ENCODE data around the gene HES4. TPM values are rescaled to one million over a fixed set of nuclear protein-coding genes. Genes with fewer than 3 reads are reported as not detected.

The HES4 gene
- polyA plus RNA-seq, 1 donor (not counting 4 experiments of a cell fraction or from before 2014, with no cell fraction given), result 3.0 TPM

GRCh38 chr1:963301-963651 lies 36.6 kb downstream of the HES4 start:
- Histone ChIP-seq H3K79me2 (ENCODE audit: control insufficient read depth, insufficient read depth, low read length) (peaks cover 8% of the 10 kb centered on the region), H3K9ac (ENCODE audit: control insufficient read depth, extremely low read depth, insufficient read depth, low read length) (no peak overlapping the region), H3K4me1 (ENCODE audit: control insufficient read depth, extremely low read depth, insufficient read depth, low read length) (peaks cover 17% of the 10 kb centered on the region), H3K27ac (ENCODE audit: control insufficient read depth, insufficient read depth, low read length) (no peak overlapping the region), H3K9me1 (ENCODE audit: control insufficient read depth, extremely low read depth, insufficient read depth, low read length) (no peaks in the 10 kb centered on the region), H2AFZ (ENCODE audit: control insufficient read depth, low read length) (no peak overlapping the region), H3K36me3 (ENCODE audit: control insufficient read depth in 2 of 2, extremely low read depth in 1 of 2, insufficient read depth in 2 of 2, low read length in 2 of 2) (peaks cover 0 to 5% of the 10 kb centered on the region in 2 experiments), H3K4me2 (ENCODE audit: control insufficient read depth, extremely low read depth, insufficient read depth, low read depth, low read length) (no peak overlapping the region), H3K4me3 (ENCODE audit: control insufficient read depth in 2 of 3, extremely low read depth in 1 of 3, insufficient read depth in 2 of 3, low read depth in 1 of 3, low read length in 3 of 3) (no peak overlapping the region), H4K20me1 (ENCODE audit: control insufficient read depth, extremely low read depth, insufficient read depth, low read length) (no peaks in the 10 kb centered on the region), H3K9me3 (ENCODE audit: control insufficient read depth, low read depth, low read length) (no peaks in the 10 kb centered on the region), H3K27me3 (ENCODE audit: control insufficient read depth, extremely low read depth, insufficient read depth, low read length) (peaks cover 5% of the 10 kb centered on the region)
- dilution Hi-C loops (cut with MboI; ENCODE audit: extremely low pct_ligation_motif_present, low sequenced_read_pairs), result no loop called here
- DNase-seq (ENCODE audit: low read depth, low spot score), result no peak
- no peak for TF ChIP-seq EZH2 (IDR thresholded peaks at IDR 0.05; ENCODE audit: low read length)
- TF ChIP-seq, protein P1, sequence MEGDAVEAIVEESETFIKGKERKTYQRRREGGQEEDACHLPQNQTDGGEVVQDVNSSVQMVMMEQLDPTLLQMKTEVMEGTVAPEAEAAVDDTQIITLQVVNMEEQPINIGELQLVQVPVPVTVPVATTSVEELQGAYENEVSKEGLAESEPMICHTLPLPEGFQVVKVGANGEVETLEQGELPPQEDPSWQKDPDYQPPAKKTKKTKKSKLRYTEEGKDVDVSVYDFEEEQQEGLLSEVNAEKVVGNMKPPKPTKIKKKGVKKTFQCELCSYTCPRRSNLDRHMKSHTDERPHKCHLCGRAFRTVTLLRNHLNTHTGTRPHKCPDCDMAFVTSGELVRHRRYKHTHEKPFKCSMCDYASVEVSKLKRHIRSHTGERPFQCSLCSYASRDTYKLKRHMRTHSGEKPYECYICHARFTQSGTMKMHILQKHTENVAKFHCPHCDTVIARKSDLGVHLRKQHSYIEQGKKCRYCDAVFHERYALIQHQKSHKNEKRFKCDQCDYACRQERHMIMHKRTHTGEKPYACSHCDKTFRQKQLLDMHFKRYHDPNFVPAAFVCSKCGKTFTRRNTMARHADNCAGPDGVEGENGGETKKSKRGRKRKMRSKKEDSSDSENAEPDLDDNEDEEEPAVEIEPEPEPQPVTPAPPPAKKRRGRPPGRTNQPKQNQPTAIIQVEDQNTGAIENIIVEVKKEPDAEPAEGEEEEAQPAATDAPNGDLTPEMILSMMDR (optimal IDR thresholded peaks at IDR 0.05 in 1 of 3, IDR thresholded peaks at IDR 0.05 in 1 of 3, conservative IDR thresholded peaks at IDR 0.05 in 1 of 3; ENCODE audit: extremely low read depth in 1 of 3, insufficient read depth in 2 of 3, low read length in 3 of 3), result no peak
- no peak for FAIRE-seq

DNA sequence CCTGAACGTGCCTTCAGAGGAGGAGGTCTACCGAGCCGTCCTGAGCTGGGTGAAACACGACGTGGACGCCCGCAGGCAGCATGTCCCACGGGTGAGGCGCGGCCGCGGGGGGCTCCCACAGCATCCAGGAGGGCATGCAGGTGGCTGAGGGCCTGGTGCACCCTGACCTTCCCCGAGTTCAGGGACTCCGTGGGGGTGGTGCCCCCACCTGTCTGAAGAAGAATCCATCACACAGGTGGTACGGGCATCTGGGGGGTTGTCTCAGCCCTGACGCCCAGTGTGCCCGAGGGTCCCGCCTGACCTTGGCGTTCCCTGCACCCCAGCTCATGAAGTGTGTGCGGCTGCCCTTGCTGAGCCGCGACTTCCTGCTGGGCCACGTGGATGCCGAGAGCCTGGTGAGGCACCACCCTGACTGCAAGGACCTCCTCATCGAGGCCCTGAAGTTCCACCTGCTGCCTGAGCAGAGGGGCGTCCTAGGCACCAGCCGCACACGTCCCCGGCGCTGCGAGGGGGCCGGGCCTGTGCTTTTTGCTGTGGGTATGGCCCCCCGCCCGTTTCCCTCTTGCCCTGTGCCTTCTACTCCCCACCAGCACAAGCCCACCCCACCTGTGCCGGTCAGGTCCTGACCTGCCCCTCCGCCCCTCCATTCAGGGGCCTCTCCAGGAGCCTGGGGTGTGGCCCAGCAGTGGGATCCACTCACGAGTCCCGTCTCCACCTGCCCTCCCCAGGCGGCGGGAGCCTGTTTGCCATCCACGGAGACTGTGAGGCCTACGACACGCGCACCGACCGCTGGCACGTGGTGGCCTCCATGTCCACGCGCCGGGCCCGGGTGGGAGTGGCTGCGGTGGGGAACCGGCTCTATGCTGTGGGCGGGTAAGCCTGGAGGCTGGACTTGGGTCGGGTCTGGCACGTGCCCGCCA lies 37.3 kb downstream of the HES4 start:
- TF ChIP-seq, protein P1 (optimal IDR thresholded peaks at IDR 0.05 in 1 of 3, IDR thresholded peaks at IDR 0.05 in 1 of 3, conservative IDR thresholded peaks at IDR 0.05 in 1 of 3; ENCODE audit: extremely low read depth in 1 of 3, insufficient read depth in 2 of 3, low read length in 3 of 3), result no peak
- TF ChIP-seq EZH2 (IDR thresholded peaks at IDR 0.05; ENCODE audit: low read length), result no peak
- Histone ChIP-seq H3K27ac (ENCODE audit: control insufficient read depth, insufficient read depth, low read length) (no peak overlapping the region), H3K27me3 (ENCODE audit: control insufficient read depth, extremely low read depth, insufficient read depth, low read length) (peaks cover 5% of the 10 kb centered on the region), H3K4me2 (ENCODE audit: control insufficient read depth, extremely low read depth, insufficient read depth, low read depth, low read length) (no peak overlapping the region), H3K9me1 (ENCODE audit: control insufficient read depth, extremely low read depth, insufficient read depth, low read length) (no peaks in the 10 kb centered on the region), H3K4me1 (ENCODE audit: control insufficient read depth, extremely low read depth, insufficient read depth, low read length) (peaks cover 19% of the 10 kb centered on the region), H2AFZ (ENCODE audit: control insufficient read depth, low read length) (no peak overlapping the region), H3K36me3 (ENCODE audit: control insufficient read depth in 2 of 2, extremely low read depth in 1 of 2, insufficient read depth in 2 of 2, low read length in 2 of 2) (peaks cover 2 to 5% of the 10 kb centered on the region in 2 experiments), H3K79me2 (ENCODE audit: control insufficient read depth, insufficient read depth, low read length) (peaks cover 14% of the 10 kb centered on the region), H3K9me3 (ENCODE audit: control insufficient read depth, low read depth, low read length) (no peaks in the 10 kb centered on the region), H4K20me1 (ENCODE audit: control insufficient read depth, extremely low read depth, insufficient read depth, low read length) (peaks cover 2% of the 10 kb centered on the region), H3K4me3 (ENCODE audit: control insufficient read depth in 2 of 3, extremely low read depth in 1 of 3, insufficient read depth in 2 of 3, low read depth in 1 of 3, low read length in 3 of 3) (no peak overlapping the region), H3K9ac (ENCODE audit: control insufficient read depth, extremely low read depth, insufficient read depth, low read length) (no peak overlapping the region)
- DNase-seq (ENCODE audit: low read depth, low spot score) (no peak), FAIRE-seq (no peak)
- dilution Hi-C loops (cut with MboI; ENCODE audit: extremely low pct_ligation_motif_present, low sequenced_read_pairs), result no loop called here
